ENCODE data around the gene BCAP31.

DNA sequence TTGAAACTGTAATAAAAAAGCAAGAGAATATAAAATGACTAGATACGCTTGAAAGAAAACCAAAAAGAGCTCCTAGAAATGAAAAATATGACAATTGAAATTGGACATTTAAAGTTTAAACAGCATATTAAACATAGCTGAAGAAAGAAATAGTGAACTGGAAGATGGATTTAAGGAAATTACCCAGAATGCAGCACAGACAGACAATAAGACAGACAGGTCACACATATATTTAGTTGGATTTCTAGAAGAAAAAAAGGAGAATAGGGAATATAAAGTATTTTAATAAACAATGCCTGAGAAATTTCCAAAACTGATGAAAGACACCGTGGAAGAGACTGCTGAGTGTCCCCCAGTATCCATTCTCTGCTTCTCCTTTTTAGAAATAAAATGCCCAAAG is 70.6 kb downstream of the BCAP31 start:
- TF ChIP-seq, protein P1, sequence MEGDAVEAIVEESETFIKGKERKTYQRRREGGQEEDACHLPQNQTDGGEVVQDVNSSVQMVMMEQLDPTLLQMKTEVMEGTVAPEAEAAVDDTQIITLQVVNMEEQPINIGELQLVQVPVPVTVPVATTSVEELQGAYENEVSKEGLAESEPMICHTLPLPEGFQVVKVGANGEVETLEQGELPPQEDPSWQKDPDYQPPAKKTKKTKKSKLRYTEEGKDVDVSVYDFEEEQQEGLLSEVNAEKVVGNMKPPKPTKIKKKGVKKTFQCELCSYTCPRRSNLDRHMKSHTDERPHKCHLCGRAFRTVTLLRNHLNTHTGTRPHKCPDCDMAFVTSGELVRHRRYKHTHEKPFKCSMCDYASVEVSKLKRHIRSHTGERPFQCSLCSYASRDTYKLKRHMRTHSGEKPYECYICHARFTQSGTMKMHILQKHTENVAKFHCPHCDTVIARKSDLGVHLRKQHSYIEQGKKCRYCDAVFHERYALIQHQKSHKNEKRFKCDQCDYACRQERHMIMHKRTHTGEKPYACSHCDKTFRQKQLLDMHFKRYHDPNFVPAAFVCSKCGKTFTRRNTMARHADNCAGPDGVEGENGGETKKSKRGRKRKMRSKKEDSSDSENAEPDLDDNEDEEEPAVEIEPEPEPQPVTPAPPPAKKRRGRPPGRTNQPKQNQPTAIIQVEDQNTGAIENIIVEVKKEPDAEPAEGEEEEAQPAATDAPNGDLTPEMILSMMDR (IDR thresholded peaks at IDR 0.05; ENCODE audit: low read depth, low read length): no peak
- TF ChIP-seq POLR2A (IDR thresholded peaks at IDR 0.05; ENCODE audit: extremely low read depth, insufficient read length): no peak
